DMS153 treated with DMSO at 0.1 percent for 48 hours (cell line): ENCODE results near the gene LSR.

ENCODE experiments used
- DNase-seq: peaks from one replicate; lab custom pipeline; 2025; ENCODE audit not compliant: unreplicated experiment; lab: John Stamatoyannopoulos, UW

Gene LSR

GRCh38 chr19:35265900-35266519 lies 17.2 kb downstream of the LSR start:
- DNase-seq: no peak

- DNase-seq: no peak
These were observed 17.9 kb downstream of the LSR start for GRCh38 chr19:35266520-35267352.

- DNase-seq: no peak
These were observed 18.6 kb downstream of the LSR start for GRCh38 chr19:35267353-35267817.

GRCh38 chr19:35267818-35268535 lies 19.2 kb downstream of the LSR start:
- peak; percentile 12 for DNase-seq

GRCh38 chr19:35268536-35269437 lies 20.0 kb downstream of the LSR start, which contains the start of gene USF2:
Gene USF2 (plus strand): TSS chr19:35268962. CDS start chr19:35269102, 140 bp downstream.
- DNase-seq: peak; percentile 20

- peak; percentile 65 for DNase-seq
These were observed 20.8 kb downstream of the LSR start for GRCh38 chr19:35269438-35270117.

- DNase-seq: no peak
These were observed 21.6 kb downstream of the LSR start for GRCh38 chr19:35270381-35270811.

GRCh38 chr19:35271546-35271945 lies 22.7 kb downstream of the LSR start:
- DNase-seq: no peak

GRCh38 chr19:35272122-35272719 lies 23.4 kb downstream of the LSR start:
- DNase-seq: no peak

- no peak for DNase-seq
These were observed 24.3 kb downstream of the LSR start for GRCh38 chr19:35272954-35273649.

- DNase-seq: no peak
These were observed 25.0 kb downstream of the LSR start for GRCh38 chr19:35273686-35274259.

GRCh38 chr19:35274323-35274722 lies 25.5 kb downstream of the LSR start:
- no peak for DNase-seq

GRCh38 chr19:35276706-35277281 lies 28.0 kb downstream of the LSR start:
- DNase-seq: no peak

- DNase-seq: no peak
These were observed 29.9 kb downstream of the LSR start for GRCh38 chr19:35278578-35279284.

GRCh38 chr19:35279374-35279773 lies 30.6 kb downstream of the LSR start:
- DNase-seq: no peak

- no peak for DNase-seq
These were observed 31.4 kb downstream of the LSR start for GRCh38 chr19:35279985-35280821.

- DNase-seq: no peak
These were observed 32.5 kb downstream of the LSR start for GRCh38 chr19:35281303-35281702.
